Testis (tissue), 3 donors: ENCODE measurements around the gene CARMIL1. TPM values are rescaled to one million over a fixed set of nuclear protein-coding genes. Genes with fewer than 3 reads are reported as not detected.

Source experiments
- DNase-seq: peaks from one replicate; pipeline ENCODE4 v3.0.0-alpha.2; 2019
- H3K27ac ChIP-seq, 2 donors: fragments of 200-600 bp; sonication (generic); one replicate each; pipeline ENCODE4 v1.5.1; 2019
- H3K27me3 ChIP-seq: fragments of 200-600 bp; sonication (generic); one replicate; pipeline ENCODE4 v1.5.1; 2019
- H3K36me3 ChIP-seq: fragments of 200-600 bp; sonication (generic); one replicate; pipeline ENCODE4 v1.5.1; 2017; ENCODE audit warnings: low read depth; ENCODE audit errors: missing control alignments
- H3K4me1 ChIP-seq: fragments of 200-600 bp; sonication (generic); one replicate; pipeline ENCODE4 v1.5.1; 2019
- H3K4me3 ChIP-seq, 2 donors: fragments of 200-600 bp; sonication (generic); one replicate each; pipeline ENCODE4 v1.5.1; 2017 to 2019
- H3K9me3 ChIP-seq: fragments of 200-600 bp; sonication (generic); one replicate; pipeline ENCODE4 v1.5.1; 2017
- POLR2A ChIP-seq: fragments of 450-650 bp; IDR thresholded peaks from one replicate; pipeline ENCODE4 v1.6.1; 2017; ENCODE audit warnings: antibody characterized with exemption, mild to moderate bottlenecking, moderate library complexity
- WGBS, 2 donors: methylation state at CpG; one replicate each; pipeline ENCODE4 v1.1.5; 2018; 5-methylcytosine and 5-hydroxymethylcytosine counted together
- intact Hi-C: fragments of 100-400 bp; cut with DNase I; formaldehyde crosslinking; loops from one replicate; pipeline ENCODE4 v1.15.1; 2023; ENCODE audit warnings: low total_unique reads
- polyA plus RNA-seq: library from polyadenylated mRNA; stranded (reverse); fragments of 350-450 nt; fragmentation: Illumina TruSeq; extraction: RNeasy Lipid Tissue Mini Kit (QIAGEN cat#74804); gene quantifications from one replicate; pipeline ENCODE4 v1.2.3, GENCODE V29; 2014; ENCODE audit warnings: low read depth, low replicate concordance; ENCODE audit not compliant: insufficient read depth
- total RNA-seq, 2 donors: library from RNA; depleted of rRNA; stranded (reverse); fragments of >200 nt; gene quantifications; one replicate each; pipeline ENCODE4 v1.2.3, GENCODE V29; 2016
- TF ChIP-seq, protein P1 (sequence below), 3 experiments: fragments of 450-650 bp in 2 of 3; fragments of 200-600 bp in 1 of 3; sonication (generic) in 1 of 3; IDR thresholded peaks; one replicate each; pipeline ENCODE4 v1.5.1; 2016 to 2019; ENCODE audit warnings: antibody characterized with exemption in 3 of 3, mild to moderate bottlenecking in 2 of 3, moderate library complexity in 1 of 3

CARMIL1 gene
- total and polyA plus RNA-seq, 3 donors from 2014 or later: 39.4 to 120 (median 108) TPM

DNA sequence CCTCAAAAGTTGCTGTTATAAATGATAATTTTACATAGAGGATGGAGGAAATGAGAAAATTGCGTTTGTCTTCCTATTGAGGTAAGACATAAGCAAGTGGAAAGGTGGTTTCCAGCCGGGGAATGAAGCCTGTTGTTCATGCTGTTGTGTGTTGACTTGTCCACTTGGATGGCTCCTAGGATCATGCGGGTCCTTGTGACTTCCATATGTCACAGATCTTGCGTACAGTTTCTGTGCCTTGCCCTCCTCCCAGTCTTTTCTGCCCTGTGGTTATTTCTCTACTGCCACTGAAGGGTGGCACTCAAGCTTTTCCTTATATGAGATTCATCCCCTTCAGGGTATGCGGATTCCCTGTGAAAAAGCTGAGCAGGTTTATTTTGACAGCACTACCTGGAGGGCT, 116.6 kb downstream of the CARMIL1 start:
- Histone ChIP-seq H3K4me3 (no peak overlapping the region), H3K9me3 (no peaks in the 10 kb centered on the region), H3K36me3 (no peaks in the 10 kb centered on the region), H3K4me1 (peaks cover 3% of the 10 kb centered on the region), H3K27me3 (no peaks in the 10 kb centered on the region), H3K27ac (no peak overlapping the region)
- intact Hi-C loops: no loop called here
- no peak for DNase-seq
- TF ChIP-seq, protein P1, sequence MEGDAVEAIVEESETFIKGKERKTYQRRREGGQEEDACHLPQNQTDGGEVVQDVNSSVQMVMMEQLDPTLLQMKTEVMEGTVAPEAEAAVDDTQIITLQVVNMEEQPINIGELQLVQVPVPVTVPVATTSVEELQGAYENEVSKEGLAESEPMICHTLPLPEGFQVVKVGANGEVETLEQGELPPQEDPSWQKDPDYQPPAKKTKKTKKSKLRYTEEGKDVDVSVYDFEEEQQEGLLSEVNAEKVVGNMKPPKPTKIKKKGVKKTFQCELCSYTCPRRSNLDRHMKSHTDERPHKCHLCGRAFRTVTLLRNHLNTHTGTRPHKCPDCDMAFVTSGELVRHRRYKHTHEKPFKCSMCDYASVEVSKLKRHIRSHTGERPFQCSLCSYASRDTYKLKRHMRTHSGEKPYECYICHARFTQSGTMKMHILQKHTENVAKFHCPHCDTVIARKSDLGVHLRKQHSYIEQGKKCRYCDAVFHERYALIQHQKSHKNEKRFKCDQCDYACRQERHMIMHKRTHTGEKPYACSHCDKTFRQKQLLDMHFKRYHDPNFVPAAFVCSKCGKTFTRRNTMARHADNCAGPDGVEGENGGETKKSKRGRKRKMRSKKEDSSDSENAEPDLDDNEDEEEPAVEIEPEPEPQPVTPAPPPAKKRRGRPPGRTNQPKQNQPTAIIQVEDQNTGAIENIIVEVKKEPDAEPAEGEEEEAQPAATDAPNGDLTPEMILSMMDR (IDR thresholded peaks at IDR 0.05): no peak
- TF ChIP-seq POLR2A: no peak
- WGBS, 2 donors: 79% methylated on average over 5 of the region's 5 CpGs

DNA sequence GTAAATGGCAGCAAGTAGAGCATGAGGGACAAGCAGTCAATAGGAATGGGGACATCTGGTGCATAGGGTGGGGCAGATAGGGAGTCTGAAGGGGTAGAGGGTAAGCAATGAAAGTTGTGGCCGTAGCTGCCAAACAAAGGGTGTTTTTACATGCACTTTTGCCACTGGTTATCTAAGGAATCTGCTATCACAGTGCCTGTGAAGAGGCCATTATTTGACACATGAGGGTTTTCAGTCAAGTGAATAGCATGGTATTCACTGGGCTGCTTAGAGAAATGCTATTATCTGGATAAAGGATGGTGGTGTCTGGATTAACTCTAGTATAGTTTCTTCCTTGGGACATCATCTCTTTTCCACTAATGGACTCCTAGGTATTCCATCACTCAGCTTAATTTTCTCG, 118.2 kb downstream of the CARMIL1 start:
- Histone ChIP-seq H3K27me3 (no peaks in the 10 kb centered on the region), H3K9me3 (no peaks in the 10 kb centered on the region), H3K4me3 (no peak overlapping the region), H3K36me3 (no peaks in the 10 kb centered on the region), H3K27ac (no peak overlapping the region), H3K4me1 (peaks cover 3% of the 10 kb centered on the region)
- intact Hi-C loops: no loop called here
- WGBS, 2 donors: 87 to 92% methylated on average over 2 of the region's 2 CpGs
- TF ChIP-seq POLR2A: no peak
- TF ChIP-seq, protein P1 (IDR thresholded peaks at IDR 0.05): no peak
- DNase-seq: no peak

DNA sequence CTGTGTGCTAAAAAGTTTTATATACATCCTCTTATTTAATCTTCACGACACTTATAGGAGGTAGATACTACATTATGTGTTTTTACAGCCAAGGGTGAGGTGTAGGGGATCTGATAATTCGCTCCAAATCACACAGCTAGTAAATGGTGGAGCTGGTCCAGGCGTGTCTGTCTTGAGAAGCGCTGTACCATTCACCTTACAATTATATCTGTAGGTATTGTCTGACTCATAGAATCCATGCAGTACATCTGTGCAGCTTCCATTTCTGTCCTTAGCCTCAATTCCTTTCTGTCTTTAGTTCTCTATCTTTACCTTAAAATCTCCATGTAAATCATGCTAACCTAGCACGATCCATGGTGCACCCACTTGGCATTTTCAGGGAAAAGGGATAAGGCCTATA, 120.7 kb downstream of the CARMIL1 start:
- Histone ChIP-seq H3K4me3 (no peak overlapping the region), H3K27me3 (no peaks in the 10 kb centered on the region), H3K27ac (no peak overlapping the region), H3K36me3 (no peaks in the 10 kb centered on the region), H3K4me1 (peaks cover 3% of the 10 kb centered on the region), H3K9me3 (no peaks in the 10 kb centered on the region)
- WGBS, 2 donors: 90 to 92% methylated on average over 5 of the region's 5 CpGs
- intact Hi-C loops: no loop called here
- no peak for TF ChIP-seq POLR2A
- TF ChIP-seq, protein P1 (IDR thresholded peaks at IDR 0.05): no peak
- no peak for DNase-seq

DNA sequence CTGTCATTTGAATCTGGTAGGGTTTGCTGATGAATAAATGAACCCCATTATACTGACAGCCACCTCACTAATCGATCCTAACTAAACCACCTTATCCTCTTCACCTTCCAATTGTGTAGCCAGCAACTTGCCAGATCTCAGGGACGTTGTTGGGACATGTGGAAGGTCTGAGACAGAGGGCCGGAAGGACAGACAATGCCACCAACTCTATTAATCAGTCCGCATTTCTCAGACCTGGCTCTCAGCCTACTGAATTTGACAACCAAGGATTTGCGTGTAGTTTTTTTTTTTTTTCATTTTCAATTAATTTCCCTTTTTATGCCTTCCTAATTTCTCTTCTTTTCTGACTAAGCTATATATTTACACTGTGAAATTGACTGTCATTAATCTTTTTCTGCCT, 122.5 kb downstream of the CARMIL1 start:
- H3K36me3 ChIP-seq: no peaks in the 10 kb centered on the region
- DNase-seq: no peak
- intact Hi-C loops: no loop called here
- WGBS, 2 donors: 71 to 77% methylated on average over 5 of the region's 5 CpGs
- no peaks in the 10 kb centered on the region for H3K9me3 ChIP-seq
- H3K27me3 ChIP-seq: no peaks in the 10 kb centered on the region
- H3K27ac ChIP-seq: no peak overlapping the region
- TF ChIP-seq POLR2A: no peak
- TF ChIP-seq, protein P1 (IDR thresholded peaks at IDR 0.05): no peak
- peaks cover 10% of the 10 kb centered on the region for H3K4me1 ChIP-seq
- H3K4me3 ChIP-seq: no peak overlapping the region

DNA sequence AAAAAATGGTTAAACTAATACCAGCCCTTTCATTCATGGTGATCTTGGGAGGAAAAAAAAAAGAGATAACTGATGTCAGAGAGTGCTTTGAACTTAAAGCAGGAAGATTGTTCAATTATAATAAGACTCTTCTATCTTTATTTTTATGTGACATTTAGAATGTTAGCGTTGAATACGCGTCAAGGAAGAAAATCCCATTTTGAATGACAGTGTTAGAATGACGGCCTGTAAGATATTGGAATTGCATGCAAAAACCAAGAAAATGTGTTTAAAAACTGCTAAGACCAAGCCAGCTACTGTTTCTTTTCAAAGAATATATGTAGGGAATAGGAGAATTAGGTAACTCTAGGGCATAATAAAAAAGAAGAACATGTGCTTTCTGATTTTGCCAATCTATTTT, 123.0 kb downstream of the CARMIL1 start:
- Histone ChIP-seq H3K9me3 (no peaks in the 10 kb centered on the region), H3K36me3 (no peaks in the 10 kb centered on the region), H3K4me1 (peaks cover 10% of the 10 kb centered on the region), H3K27ac (no peak overlapping the region), H3K27me3 (no peaks in the 10 kb centered on the region), H3K4me3 (no peak overlapping the region)
- no peak for DNase-seq
- TF ChIP-seq, protein P1 (IDR thresholded peaks at IDR 0.05): no peak
- no peak for TF ChIP-seq POLR2A
- intact Hi-C loops: no loop called here
- WGBS, 2 donors: 83 to 84% methylated on average over 4 of the region's 4 CpGs
